NOMO-1 treated with dmso at 0.1 percent for 144 hours (cell line): Measurements from ENCODE around the gene RPS6KA2.
"Not testable (repeated sequence)": the region's sequence is repeated elsewhere in the genome, so short reads cannot be mapped to it uniquely, and the experiment has no call there.

ENCODE experiments used
- DNase-seq: peaks from one replicate; lab custom pipeline; 2025; ENCODE audit not compliant: unreplicated experiment; lab: John Stamatoyannopoulos, UW

Gene RPS6KA2

DNA sequence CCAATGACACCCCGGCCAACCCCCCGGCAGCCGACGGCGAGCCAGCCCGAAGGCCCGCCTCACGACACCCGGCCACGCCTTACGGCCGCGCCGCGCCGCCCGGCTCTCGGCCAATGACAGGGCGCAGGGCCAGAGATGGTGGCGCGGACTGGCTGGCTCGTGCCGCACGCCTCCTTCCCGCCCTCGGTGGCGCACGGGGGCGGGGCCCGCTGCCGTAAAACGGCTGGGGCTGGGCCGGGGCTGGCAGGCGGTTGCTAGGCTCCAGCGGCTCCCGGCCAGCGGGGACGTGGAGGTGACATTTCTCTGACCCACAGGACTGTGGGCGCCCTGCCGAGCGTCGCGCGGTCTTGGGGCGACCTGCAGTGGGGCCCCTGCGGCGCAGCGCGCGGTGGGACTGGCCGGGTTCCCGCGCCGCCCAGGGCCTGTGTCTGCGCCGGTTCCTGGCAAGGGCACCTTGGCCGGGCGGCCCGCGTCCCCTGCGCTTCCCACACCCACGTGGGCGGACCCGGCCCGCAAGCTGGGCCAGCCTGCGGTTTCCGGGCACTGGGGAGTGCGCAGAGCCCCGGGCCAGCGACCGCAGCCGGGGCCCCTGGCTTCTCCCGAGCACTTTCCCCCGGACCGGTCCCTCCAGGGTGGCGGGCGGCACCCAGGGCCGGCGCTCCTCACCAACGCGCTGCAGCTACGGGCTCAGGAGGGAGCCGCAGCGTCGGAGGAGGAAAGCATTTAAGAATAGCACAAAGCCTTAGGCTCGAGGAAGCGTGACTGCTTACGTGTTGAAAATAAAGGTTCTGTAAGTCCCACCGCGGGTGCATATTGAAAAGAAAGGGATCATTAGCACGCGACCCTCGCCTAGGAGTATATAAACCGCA is 243.9 kb downstream of the RPS6KA2 start, which contains the start of gene MPC1:
Gene MPC1, minus strand, starts transcription at position 8 of the 869 bp plus-strand sequence. CDS start 64 bp downstream, outside the sequence.
- peak; percentile 95 for DNase-seq

DNA sequence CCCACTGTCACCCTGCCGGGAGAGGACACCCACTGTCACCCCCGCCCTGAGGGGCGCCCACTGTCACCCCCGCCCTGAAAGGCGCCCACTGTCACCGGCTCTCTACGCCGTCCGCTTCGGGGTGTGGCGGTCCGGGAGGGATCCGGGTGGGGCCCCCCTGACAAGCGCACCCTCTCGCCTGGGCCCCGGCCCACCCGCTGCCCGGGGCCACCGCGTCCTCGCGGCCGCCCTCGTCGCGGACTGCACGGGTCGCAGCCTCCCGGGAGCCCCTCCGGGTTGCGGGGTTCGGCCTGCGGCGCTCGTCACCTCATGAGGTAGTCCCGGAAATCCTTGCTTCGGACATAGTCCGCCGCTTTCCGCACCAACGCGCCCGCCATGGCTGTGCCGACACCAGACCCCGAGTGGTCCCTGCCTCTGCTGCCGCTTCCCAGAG is 244.5 kb downstream of the RPS6KA2 start:
- DNase-seq: no peak

DNA sequence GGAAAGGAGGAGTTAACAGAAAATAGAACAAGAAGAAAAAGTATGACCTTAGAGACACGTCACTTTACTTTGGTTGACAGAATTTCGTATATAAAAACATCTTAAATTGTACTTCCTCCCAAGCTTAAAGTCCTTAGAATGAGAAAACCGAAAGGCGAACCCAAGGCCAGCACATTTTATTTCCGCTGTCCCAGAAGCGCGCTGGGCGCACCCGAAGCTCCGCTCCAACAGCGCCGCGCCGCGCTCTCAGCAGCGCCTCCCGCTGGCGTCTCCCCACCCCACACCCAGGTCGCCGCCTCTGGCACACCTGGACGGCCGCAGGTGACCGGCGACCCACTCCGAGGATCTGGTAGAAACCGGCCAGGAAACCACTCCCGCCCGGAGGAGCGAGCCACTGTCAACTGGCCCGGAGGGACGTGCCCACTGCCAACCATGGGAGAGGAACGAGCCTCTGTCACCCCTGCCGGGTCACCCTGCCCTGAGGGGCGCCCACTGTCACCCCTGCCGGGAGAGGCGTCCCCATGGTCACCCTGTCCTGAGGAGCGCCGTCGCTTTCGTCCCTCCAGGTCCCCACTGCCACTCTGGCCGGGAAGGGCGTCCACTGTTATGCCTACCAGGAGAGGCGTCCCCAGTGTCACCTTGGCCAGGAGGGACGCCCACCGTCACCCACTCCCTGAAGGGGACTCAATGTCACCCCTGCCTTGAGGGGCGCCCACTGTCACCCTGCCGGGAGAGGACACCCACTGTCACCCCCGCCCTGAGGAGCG is 245.1 kb downstream of the RPS6KA2 start:
- peak; percentile 54 for DNase-seq

DNA sequence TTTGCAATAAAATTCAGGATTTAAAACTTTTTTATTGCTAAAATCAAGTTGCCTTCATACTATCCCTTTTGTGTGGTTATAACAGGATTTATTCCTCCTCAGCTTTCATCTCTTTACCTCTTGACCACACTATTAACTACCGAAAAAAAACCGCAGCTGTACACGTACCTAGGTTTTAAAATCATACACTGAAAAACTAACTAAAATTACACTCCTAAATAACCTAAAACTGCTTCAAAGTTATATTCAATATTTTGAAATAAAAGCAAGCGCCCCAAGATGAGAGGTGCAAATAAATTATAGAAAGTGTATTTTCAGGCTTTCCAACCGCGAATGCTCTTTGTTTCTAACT is 245.7 kb downstream of the RPS6KA2 start:
- no peak for DNase-seq

DNA sequence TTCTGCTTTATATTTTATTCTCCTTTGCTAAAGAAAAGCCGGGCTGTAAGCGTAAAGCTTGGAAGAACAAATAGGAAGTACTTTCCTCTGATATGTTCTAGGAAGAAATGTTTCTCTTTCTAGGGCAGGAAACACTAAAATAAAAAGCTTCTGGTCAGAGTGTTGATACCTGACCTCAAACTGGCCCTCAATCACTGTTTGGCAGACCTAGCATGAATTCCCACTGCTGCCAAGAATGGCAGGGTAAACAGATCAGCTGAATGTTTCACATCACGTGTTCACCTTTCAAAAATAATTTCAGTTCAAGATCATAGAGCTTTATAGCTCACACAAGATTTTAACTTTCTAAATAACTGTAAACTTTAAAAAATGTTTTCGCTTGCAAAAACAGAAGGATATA is 247.3 kb downstream of the RPS6KA2 start:
- DNase-seq: no peak

DNA sequence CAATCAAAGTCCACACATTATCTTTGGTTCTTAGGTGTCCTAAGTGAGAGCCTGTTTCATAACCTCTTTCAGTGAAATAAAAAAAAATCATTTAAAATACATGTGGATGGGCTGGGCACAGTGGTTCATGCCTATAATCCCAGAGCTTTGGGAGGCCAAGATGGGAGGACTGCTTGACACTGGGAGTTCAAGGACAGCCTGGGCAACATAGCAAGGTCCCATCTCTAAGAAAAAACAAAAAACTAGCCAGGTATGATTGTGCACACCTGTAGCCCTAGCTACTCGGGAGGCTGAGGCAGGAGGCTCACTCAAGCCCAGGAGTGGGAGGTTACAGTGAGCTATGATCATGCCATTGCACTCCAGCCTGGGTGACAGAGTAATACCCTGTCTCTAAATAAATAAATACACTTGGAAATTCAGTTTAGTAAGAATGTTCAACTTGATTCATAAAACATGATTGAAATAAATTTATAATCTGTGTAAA is 247.9 kb downstream of the RPS6KA2 start:
- DNase-seq: no peak

DNA sequence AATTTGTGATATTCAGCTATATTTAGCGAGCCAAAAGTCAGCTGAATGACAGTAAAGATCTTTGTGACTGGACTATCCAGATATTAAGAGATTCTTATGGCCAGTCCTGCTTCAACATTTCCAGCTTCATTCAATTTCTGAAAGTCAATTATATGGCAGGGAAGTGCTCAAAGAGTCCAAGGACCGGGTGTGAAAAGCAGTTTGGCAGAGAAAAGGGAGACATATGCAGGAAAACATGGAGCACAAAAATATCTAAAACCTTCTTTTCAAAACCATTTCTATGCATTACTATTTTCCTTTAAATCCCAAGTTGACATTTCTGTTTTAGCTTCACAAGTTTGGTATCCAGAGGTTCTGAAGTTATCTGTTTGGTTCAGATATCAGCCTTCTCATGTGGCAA is 249.3 kb downstream of the RPS6KA2 start:
- no peak for DNase-seq

DNA sequence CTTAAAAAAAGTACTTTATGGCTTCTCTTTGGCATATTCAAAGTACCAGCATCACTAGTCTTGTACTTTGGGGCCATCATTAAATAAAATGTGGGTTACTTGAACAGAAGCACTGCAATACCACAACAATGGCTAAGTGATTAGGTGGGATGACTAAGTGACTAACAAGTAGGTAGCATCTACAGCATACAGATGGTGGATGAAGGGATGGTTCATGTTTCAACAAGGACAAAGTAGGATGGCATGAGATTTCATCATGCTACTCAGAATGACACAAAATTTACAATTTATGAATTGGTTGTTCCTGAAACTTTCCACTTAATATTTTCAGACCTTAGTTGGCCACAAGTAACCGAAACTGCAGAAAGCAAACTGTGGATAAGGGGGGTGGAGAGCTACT is 252.0 kb downstream of the RPS6KA2 start:
- DNase-seq: no peak

DNA sequence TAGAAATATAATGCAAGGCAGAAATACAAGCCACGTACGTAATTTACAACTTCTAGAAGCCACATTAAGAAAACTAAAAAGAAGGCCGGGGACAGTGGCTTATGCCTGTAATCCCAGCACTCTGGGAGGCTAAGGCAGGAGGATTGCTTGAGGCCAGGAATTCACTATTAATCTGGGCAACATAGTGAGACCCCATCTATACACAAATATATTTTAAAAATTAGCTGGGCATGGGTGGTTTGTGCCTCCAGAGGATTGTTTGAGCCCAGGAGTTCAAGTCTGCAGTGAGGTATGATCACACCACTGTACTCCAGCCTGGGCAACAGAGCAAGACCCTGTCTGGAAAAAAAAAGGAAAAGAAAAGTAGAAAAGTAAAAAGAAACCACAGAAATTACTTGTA is 256.6 kb downstream of the RPS6KA2 start:
- no peak for DNase-seq

DNA sequence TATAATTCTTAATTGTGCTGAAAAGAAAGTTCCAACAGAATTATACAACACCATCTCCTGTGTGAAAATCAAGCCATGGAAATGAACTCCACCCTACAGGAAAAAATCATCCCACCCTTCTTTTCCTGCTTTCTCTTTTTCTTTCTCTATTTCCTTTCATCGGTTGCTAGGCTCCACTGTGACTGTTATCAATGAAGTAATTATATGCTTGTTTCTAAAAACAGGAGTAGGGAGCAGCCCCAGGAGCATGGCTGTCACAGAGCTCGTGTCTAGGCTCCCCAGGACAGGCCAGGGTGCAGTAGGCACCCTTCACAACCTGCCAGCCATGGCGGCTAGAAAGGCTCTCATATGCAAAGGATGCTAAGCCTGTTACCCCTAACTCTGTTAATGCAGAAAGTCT is 257.3 kb downstream of the RPS6KA2 start:
- DNase-seq: no peak

DNA sequence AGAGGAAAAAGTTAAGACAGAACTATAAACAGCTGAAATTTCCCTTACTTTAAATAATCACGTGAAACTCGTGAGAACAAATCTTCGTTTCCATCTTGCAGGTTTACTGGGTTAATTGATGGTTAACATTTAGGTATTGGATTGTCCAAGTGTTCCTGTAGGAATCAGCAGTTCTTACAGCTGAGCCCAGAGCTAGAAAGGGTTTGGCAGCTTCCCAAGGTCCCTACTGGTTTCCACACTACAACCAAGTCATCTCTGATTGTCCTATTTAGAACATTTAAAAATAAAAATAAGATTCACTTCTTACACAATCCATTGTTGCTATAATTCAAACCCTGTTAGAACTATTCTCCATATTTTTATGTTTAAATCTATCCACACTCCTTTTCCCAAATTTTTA is 260.1 kb downstream of the RPS6KA2 start:
- no peak for DNase-seq

DNA sequence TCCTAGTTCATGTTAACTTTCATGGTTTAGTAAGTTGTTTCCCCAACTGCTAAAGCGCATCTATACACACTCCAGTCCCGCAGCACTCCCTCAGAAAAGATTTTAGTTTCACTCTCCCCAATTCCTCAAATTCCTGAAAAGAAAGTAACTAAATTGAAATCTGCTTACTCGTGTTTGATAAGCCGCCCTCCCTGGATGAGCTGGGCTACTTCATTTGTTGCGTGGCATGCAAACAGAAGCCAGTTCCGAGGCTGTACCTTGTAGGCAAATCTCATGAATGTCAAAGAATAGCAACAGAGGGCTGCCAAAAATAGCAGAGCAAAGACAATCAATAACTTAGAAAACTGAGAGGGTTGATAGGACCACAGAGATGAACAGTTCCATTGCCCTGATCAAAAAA is 261.2 kb downstream of the RPS6KA2 start:
- DNase-seq: no peak

DNA sequence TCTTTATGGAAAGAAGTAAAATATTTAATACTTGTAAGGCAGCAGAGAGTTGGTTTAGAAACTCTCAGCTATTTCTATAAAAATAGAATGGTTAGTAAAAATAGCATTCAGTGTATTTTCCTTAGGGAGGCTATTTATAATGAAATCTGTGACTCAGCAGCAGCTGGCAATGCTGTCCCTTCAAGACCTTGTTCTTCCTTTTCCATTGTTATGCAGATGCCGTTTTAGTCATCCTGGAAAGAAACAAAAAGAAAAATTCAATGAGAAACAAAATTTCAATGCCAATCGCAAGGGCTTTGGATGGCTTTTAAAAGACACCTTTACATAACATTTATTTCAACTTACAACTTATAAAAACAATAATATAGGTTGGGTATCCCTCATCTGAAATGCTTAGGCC is 261.8 kb downstream of the RPS6KA2 start:
- no peak for DNase-seq

DNA sequence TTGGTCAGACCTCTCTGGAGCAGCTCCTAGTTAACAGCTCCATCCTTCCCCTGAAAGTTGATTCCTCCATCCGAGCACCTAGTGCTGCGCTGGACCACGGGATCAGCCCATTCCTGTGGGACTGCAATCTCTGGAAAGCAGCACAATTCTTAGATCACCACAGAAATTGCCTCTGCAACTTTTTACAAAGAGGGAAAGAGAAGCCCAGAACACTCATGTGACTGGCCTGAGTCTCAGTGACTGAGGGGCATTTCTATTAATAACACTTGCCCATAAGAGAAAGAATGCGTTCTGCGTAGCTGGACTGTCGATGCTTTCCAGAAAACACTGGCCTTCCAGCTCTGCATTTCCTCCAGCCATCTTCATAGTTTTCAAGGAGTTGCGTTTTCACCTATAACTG is 262.6 kb downstream of the RPS6KA2 start:
- DNase-seq: no peak

DNA sequence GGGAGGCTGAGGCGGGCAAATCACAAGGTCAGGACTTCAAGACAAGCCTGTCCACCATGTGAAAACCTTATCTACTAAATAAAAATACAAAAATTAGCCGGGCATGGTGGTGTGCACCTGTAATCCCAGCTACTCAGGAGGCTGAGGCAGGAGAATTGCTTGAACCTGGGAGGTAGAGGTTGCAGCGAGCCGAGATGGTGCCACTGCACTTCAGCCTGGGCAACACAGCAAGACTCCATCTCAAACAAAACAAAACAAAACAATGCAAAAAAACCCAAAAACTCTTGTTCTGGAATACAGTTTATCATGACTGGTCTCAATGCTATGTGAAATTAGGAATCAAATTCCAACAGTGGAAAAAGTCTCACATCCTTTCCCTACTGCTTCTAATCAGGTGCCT is 264.6 kb downstream of the RPS6KA2 start:
- DNase-seq: not testable (repeated sequence)

DNA sequence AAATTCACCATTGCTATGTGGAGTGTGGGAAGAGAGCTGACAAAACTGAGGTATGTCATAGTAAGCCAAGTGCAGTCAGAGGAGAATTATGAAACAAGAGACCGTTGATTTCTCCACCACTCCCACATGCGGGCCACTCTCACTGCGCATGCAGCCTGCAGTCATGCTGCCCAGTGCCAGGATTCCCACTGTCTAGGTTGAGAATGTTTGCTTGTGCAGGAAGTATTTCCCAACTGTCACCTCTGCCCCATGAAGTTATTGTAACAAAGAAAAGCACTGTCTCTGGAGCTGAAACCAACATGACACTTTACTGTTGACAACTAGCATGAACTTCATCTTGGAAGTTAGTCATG is 266.0 kb downstream of the RPS6KA2 start:
- peak; percentile 33 for DNase-seq

DNA sequence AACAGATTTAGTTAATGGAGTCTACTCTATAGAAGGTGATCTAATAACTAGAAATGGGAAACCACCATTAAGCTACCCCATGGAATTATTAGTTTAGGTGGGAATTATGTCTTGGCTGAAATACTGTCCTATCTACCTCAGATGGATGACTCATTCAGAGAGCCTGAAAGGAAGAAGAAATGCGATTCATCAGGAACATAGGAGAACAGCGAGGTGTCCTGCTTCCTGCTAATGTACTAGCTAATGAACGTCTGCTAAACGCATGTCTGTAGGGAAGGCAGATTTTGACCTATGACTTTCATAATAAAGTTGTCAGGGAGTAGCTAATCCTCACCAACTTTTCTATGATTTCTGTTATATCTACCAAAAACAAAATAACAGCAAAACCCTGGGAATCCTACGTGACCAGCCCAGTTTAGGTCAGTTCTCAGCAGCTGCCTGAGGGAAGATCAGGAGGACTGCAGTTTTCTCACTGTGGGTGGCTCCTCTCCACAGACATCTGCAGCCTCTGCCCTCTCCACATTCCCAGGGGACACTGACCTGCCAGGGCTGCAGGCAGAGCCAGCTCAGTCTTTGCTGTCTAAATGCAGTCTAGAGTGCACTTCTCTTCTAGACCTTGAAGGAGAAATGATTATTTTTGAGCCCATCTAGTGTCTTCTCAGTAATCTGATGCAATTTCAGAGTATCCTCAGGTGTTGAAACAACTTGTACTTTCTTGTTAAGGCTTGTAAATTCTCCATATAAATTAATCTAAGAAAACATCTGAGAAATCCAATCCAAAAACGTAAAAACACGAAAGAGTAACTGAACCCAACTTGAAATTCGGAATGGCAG is 266.6 kb downstream of the RPS6KA2 start:
- no peak for DNase-seq
